ENCODE measurements around the gene ELL2.
A peak's percentile ranks its signal among the peaks of the same experiment; 100 is the strongest.

ELL2 gene

DNA sequence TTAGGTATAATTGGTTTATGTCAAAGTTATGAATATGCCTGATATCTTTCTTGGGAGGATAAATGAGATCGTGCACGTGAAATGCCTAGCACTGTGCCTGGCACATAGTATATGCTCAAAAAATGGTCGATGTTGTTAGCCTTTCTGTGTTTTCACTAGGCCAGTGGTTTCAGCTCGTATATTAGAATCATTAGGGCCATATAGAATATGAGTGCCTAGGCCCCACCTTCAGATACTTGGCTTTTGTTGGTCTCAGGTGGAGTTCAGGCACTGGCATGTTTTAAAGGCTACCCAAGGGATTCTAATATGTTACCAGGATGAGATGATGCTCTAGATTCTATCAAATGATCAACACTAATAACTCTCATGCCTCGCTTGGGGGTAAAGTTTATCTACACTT lies 56.8 kb downstream of the ELL2 start:
- ATAC-seq = no peak

DNA sequence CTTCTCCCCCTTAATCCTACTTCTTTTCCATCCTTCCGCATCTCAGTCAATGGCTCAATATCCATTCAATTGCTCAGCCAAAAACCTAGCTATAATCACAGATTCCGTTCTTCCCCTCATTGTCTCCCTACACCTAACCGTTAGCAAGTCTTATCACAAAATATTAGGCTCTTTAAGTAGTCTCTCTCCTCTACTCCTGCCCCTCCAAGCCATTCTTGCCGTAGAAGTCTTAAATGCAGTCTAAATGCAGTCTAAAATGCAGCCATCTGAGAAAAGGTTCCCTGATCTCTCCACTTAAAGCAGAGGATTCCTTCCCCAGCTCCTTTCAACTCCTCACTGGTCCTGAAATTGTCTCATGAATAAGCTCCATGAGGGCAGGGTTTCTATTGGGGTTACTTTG lies 57.8 kb downstream of the ELL2 start:
- ATAC-seq = no peak

DNA sequence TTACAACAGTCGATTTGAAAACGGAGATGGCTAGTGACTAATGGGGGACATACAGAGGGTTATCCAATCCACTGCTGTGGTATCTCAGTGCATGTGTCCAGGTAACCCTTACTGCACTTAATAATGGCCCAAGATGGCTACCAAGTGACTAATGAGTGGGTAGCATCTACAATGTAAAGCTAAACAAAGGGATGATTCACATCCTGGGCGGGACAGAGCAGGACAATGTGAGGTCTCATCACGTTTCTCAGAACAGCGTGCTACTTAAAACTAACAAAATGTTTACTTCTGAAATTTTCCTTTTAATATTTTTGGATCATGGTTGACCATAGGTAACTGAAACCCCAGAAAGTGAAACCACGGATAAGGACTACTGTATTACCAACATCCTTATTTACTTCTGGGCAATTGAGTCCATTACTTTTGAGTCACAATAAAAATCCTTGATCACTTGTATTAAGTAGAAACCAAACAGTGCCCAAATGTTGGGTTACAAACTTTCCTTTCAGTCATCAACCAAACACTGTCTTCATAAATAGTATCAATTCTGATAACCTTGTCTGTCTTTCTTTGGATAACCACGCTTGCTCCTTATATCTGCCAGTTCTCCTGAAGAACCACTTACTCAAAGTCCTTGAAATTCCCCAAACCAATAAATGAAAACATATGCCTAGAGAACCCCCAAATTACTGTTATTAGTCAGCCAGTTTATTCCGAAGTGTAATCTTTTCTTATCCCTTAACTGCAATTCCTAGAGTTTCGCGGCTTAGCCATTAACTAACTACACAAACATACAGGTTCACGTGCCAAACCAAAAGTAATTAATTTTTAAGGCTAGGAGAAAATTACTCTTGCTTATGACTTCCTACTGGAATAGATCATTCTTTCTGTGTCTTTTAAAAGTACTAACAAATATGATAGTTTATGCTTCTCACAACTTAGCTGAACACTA lies 59.7 kb downstream of the ELL2 start:
- ATAC-seq = peak in 1 of 2 donors; percentile 44

DNA sequence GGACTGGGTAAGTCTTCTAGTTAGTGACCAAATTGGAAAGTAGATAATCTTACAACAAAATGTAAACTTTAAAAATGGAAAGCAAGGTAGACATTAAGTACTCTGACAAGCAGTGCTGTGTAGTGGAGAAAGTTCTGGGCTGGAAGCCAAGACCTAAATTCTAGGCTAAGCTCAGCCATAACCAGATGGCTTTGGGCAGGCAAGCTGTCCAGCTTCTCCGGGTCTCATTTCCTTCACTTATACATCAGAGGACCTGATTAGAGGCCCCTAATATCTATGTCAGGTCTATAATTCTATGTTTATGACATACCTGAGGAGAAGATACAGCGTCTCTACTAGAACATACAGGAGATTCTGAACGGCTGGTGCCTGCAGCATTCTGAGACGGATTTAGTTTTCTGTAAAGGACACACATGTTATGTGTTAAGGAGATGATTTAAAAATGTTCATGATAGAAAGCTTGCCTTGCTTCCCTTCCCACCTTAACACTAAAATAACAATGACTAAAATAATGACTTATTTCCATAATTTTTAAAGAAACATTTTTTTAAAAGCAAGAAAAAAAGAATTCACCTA lies 61.2 kb downstream of the ELL2 start:
- ATAC-seq = no peak

DNA sequence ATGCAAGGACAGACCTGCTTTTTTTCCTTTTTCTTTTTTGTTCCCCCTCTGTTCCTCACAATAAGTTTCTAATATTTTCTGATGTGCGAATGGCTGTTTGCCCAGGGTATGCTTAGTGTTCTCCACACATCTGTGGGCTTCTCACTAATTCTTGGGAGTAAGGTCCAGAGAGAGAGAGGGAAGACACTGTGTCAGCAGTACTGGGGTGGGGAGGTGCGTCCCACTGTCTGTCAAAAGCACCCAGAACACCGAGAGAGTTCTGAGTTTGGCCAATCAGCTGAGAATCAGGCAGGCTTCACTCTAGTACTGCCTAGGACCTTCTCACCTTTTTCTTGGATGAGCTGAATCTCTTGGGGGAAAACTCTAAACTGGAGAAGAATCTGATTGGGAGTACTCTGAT lies 61.8 kb downstream of the ELL2 start:
- no peak for ATAC-seq

DNA sequence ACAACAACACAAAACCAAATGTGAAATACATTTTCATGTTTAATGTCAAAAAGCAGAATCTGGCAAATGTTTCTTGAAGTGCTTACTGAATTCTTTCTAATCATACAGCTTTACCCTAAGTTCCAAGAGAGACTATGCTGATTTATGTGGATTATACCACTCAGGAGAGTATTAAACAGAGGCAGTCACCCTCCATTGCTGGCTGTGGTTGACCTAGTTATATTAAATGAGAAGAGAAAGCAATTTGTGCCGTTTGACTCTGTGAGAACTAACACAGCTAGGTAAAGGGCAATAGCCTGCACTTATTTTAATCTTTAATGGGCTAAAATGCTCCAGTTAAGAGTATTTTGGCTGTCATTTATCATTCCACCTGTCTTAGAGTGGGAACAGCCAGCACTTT lies 62.6 kb downstream of the ELL2 start:
- ATAC-seq = no peak

DNA sequence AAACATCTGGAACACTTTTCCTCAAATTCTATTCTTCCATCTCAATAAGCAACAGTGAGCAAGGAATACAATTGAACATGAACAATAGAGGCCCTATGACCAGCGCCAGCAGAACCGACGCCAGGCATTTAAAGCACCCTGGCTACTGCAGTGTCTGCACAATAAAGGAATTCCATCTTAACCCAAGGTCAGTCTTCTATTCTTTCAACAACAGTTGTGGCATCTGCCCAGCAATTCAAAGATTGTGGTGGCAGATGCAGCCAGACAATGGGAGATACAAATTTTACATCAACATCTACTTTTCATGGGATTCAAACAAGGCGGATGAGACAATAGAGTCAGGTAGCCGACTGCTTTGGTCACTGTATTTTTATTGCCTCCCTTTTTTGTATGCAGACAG lies 65.9 kb downstream of the ELL2 start:
- ATAC-seq = no peak

DNA sequence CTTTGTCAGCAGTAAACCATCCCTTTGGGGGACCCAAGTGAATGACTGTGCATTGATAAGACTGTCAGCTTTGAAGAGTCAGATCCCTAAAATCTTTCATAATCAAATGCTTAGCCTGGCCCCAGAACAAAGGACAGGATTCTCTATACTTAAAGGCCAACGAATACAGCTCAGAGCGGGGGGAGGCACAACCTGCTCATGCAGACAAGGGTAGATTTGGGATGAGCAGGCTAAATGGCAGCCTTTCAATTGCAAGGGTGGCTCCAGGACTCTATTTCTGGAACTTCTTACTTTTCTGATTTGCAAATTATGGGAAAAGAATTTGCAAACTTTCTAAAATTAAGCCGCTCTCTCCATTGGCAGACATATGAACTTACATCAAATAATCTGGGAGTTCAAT lies 66.4 kb downstream of the ELL2 start:
- ATAC-seq = no peak

DNA sequence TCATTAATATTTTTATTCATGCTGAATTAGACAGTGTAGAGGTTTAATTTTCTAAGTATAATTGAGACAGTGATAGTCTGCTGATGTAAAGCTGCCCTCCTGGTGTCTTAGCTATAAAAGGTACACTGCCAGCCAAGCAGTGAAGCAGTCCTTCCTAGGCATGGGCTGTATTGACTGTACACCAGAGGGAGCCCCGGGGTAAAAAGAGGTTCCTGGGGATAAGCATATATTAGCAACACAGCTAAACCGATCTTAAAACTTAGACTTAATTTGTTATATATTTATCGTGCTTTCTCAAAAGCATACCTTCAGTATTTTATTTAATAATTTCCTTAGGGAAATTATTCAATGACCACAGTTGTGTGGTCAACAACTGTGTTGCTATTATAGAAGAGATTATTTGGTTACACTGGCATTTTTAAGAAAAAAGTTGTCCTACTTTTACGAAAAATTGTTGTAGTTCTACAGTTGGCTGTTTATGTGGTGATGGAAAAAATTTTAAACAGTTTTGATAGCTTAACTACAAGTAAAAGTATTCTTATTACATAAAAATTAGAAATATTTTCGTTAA lies 68.8 kb downstream of the ELL2 start:
- peak in 1 of 2 donors; percentile 62 for ATAC-seq

DNA sequence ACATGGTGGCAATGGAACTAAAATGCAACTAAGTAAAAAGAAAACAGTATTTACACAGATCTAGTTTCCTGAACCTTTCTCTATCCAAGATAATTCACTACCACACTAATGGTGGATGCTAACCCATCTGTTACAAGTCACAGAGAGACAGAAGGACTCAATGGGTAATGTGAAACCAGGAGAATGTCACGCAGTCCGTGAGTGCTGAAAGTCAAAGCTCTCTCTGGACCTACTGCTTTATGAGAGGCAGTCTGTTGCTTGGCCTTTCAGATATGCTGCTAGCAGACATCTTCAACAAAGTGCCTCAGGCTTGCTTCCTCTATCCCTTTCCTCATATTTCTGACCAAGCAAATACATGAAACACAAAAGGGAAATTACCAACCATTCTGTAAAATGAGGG lies 70.2 kb downstream of the ELL2 start:
- ATAC-seq = no peak

DNA sequence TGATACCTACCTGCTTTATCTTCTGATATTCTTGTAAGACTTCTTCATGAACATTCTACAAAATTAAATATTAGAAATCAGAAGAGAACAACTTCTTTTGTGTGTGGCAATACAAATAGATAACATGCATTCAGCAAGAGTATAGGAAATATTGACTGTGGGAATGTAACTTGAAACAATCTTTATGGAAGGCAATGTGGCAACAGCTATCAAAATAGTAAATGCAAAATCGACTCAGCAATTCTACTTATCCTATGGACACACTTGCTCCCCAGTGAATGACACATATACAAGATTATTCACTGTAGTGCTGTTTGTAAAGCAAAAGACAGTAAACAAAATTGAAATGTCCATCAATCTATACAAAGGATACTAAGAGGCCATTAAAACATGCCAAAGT lies 72.6 kb downstream of the ELL2 start:
- no peak for ATAC-seq

DNA sequence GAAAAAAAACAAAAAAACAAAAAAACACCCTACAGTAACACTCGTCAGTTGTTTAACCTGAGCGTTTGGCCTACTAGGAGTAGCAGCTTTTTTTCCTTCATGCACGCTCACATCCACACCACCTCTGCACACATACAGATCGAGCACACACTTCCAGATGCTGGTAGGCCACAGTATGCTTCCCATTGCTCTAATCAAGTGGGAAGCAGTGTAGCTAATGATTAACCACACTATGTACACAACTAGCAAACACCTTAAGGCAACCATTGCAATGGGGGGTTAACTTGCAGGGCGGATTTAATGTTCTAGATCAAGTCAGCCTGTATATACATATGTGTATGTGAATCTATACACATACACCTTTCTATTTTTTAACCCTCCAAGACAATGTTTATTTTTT lies 73.7 kb downstream of the ELL2 start:
- no peak for ATAC-seq

DNA sequence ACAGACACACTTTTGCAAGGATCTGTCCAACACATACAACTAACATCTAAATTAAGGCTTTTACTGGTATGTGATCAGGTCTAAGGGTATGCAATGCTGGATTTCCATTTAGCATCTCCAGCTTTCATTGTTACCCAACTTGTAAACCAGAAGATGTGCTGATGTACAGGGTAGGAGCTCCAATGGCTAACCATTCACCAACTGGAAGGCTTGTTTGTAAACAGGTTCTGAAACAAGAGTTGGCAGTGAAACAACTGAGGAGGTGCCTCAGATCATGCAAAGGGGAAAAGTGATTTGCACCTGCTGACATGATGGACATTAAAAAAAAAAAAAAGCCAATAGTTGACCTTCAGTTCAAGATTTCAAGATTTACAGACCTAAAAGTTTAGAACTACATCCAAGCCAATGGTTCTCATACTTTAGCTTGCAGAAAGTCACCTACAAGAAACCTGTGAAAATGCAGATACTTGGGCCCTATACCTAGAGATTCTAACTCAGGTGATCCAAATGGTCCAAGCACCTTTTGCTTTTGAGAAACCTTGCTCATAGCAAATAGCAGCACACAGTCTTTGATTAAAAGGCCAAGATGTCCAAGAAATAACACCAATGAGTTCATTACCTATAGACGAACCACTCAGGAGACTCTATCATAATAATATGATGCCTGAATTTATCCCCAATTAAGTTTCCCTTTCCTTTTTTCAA lies 75.2 kb downstream of the ELL2 start:
- no peak for ATAC-seq

DNA sequence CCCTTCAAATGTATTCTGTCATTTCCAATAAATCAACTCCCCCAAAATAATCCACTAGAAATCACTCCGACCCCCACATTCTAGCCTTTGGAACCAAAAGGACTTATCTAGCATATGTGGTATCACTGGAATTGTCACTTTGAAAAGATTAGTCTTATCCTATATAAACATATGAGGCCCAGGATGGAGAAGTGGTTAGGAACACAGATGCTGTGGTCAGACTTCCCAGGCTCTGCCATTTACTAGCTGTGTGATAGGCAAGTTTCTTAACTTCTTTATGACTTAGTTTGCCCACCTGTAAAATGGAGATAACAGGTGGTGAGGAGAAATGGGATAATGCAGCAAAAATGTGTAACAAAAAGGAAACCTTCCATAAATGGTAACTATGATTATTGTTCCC lies 77.1 kb downstream of the ELL2 start:
- ATAC-seq = no peak

DNA sequence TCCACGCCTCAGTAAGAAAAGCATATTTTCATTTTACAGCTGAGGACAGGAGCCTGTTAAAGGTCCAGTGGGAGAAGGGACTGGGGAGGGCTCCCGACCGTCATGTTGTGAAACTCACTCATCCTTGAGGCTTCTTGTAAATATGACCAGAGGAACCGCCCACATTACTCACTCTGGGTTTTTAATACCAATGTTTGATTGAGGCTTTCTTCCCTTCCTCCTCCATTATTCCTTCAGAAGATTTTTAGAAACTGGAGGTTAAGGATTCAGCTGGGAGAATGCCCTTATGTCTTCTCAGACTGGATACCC lies 77.7 kb downstream of the ELL2 start:
- ATAC-seq = peak in 1 of 2 donors; percentile 13

DNA sequence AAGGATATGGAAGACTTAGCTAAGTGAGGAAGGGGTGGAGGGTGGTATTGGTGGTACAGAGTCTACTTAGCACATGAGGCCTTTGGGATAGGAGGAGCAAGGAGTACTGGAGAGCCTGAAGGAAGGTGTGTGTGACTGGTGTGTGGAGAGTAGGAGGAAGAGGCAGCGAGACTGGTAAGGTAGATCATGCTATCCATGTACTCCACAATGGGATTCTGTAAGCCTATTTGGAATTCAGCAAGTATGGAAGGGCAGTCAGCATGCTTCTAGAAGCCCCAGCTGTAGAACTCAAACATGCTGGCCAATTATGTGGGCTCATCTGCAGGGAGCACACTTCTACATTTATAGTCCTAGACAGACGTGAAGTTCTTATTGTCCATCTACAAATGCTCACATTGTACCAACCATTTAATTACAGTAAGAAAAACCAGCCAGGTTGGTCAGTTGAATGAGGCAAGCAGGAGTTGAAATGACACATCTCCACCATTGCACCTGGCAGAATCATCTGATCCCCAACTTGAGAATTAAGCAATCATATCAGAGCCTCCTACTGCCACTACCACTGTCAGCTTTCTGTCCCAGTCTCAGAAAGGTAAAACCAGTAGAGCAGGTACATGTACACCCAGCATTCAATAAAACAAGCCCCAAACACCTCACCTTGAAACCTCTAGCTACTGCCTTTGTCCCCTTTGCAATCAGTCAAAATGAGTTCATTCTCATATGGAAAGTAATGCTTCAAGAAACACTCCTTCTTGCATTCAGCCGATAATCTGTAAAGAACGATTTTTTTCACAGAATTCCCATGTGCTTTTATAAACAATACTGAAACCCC lies 78.2 kb downstream of the ELL2 start:
- peak in 1 of 2 donors; percentile 13 for ATAC-seq

DNA sequence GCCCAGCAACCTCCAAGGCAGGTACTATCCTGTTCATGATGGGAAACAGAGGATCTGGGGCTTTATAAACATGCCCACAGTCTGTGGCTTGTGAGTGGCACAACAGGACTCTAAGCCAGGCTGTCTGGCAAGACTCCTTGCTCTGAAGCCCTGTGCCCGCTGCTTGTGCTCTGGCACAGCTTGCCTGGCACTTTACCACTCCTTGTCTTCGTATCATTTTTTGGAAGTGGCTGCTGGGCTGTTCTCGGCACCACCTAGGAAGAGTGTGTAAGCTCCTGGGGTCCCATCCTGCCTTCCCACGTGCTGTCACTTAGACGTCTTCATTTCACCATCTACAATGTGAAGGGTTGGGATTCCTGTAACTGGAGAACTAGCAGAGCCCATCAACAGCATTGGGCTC lies 79.8 kb downstream of the ELL2 start:
- ATAC-seq = no peak

DNA sequence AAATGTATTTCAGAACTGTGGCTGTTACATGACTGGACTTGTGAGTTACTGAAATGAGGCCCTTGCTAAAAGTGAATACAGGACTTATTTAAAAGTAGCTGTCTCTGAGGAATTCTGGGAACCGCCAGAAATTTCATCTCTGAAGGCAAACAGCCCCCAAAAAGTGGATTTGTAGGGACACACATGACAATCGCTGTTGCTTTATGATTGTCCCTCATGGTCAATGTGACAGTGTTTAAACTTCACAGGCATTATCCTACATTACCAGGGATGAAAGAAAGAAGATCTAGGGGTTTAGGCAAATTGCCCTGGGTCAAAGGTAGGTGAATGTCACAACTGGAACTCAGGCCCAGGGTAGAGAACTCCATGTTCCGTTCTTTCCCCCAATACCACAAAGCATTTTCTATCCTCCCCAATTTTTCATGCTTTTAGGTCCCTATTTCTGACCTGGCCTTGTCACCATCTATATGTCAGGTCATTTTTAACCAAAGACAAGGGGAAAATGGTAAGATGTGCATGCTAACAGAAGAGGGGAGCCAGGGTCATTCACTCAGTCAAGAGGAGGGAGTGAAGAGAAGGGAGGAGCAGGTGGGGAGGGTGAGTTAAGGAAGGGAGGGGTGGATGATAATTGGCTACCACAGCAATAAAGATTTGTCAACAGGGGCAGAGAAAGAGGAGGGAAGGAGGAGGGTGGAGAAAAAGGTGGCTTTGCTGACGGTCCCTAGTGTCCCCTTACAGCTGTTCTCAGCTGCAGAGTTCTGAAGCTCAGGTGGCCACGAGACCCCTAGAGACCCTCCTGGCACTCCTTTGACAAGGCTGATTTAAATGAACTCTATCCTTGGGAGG lies 81.3 kb downstream of the ELL2 start:
- no peak for ATAC-seq

DNA sequence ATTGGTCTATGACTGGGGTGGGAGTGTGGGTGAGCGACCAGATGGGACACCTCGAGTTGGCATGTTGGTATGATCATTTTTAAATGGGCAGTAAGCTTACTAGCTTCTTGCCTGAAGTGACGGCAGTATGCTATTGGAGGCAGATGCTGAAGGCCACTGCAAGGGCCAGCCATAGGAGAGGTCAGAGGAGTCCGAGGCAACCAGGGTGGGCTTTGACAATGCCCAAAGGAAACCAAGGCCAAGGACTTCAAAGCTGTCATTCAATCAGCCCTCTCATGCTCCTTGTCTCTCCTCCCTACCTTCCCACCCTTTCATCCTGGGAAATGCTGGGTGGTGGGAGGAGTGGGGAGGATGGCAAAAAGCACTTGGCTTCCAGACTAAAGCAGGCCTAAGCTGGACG lies 82.0 kb downstream of the ELL2 start:
- no peak for ATAC-seq

DNA sequence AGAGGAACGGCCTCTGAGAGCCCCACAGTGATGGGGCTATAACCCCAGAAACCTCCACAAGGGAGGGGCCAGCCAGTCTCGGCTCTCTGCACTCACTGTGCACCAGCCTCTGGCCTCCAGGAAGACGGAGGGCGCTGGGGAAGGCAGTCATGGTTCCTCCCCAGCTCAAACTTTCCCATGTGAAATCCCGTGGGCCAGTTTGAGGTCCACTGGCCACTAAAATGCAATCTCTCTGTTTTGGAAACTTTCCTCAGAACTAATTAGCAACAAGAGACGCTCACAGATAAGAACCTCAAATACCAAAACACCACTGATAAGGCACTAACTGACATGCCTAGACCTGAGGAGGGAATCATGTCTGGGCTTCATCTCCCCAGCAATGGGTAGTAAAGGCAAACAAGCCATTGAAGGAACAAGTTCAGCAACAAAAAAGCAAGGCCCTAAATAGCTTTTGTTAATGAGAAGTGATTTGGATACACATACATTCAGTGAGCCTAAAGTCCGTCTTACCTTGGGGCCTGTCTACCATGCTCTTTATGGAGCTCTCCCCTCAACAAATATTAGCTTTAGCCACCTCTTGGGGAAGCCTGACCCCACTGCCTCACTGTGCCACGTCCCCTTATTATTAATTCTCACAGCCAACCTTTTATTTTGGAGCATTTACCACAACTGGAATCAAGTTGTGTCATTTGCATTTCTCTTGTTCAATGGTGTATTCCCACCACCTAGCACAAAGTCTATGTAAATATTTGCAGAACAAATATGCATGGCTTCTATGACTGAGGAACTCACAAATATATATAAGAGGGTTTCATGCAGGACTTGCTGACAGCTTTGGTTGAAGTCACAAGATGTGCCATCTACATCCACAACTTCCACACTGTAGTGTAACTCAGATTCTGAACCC lies 83.0 kb downstream of the ELL2 start:
- no peak for ATAC-seq

DNA sequence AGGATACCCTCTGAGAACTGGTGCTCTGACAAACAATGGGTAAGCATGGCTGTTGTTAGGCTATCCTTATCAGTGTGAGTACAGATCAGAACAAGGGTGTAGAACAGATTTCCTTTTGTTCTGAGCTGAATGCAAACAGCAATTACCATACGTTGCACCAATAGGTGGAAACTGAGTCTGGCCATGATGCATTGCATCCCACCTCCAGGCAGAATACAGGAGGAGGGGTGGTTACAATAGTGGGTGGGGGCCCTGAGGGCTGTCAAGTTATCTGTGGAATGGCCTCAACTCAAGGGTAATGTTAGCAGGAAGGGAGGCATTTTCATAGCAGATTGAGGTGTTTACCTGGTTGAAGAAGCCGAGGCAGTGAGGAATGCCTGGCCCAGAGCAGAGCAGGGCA lies 84.9 kb downstream of the ELL2 start:
- no peak for ATAC-seq

Measured in activated CD4-positive, CD25-positive, alpha-beta regulatory T cell treated with anti-CD3 and anti-CD28 coated beads, Interleukin-2, amount 50 U/mL, for 24 hours (primary cell).